Suprapubic skin (tissue), 3 donors: ENCODE data around the gene NARF.

ENCODE experiments used
- POLR2A ChIP-seq, 2 donors: fragments of 450-650 bp; IDR thresholded peaks; one replicate each; pipeline ENCODE4 v1.6.1; 2017; ENCODE audit warnings: antibody characterized with exemption in 2 of 2, mild to moderate bottlenecking in 2 of 2, moderate library complexity in 2 of 2
- TF ChIP-seq, protein P1 (sequence below), 2 donors: fragments of 200-600 bp in 1 of 2; fragments of 450-650 bp in 1 of 2; sonication (generic) in 1 of 2; IDR thresholded peaks; one replicate each; pipeline ENCODE4 v1.5.1; 2016 to 2019; ENCODE audit warnings: antibody characterized with exemption in 2 of 2, mild to moderate bottlenecking in 1 of 2, moderate library complexity in 1 of 2

DNA sequence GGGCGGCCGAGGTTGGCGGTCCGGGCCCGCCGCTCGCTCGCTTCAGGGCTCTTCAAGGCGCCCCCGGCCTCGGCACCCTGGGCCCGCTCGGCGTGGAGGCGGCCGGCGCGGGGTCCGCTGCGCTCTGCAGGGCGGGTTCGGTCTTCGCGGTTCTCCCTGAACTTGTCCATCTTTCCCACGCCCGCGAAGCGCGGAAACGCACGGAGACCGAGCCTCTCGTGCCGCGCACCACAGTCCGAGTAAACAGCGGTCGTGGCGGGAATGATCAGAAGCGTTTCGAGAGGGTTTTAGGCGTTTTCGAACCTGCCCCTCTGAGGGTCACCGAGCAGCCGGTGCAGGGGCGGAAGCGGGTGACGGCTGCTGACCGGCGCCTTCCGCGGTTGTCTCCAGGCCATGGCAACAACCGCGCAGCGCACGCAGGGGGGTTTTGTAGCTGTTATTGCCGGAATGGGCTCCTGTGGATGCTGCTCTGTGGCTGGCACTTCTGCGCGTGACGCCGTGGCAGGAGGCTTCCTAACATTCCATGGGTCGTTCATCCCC lies 414 bp downstream of the NARF start:
- TF ChIP-seq, protein P1, sequence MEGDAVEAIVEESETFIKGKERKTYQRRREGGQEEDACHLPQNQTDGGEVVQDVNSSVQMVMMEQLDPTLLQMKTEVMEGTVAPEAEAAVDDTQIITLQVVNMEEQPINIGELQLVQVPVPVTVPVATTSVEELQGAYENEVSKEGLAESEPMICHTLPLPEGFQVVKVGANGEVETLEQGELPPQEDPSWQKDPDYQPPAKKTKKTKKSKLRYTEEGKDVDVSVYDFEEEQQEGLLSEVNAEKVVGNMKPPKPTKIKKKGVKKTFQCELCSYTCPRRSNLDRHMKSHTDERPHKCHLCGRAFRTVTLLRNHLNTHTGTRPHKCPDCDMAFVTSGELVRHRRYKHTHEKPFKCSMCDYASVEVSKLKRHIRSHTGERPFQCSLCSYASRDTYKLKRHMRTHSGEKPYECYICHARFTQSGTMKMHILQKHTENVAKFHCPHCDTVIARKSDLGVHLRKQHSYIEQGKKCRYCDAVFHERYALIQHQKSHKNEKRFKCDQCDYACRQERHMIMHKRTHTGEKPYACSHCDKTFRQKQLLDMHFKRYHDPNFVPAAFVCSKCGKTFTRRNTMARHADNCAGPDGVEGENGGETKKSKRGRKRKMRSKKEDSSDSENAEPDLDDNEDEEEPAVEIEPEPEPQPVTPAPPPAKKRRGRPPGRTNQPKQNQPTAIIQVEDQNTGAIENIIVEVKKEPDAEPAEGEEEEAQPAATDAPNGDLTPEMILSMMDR (IDR thresholded peaks at IDR 0.05) = no peak
- no peak for TF ChIP-seq POLR2A (IDR thresholded peaks at IDR 0.05)
